ENCODE data around the gene LSM3. TPM values are rescaled to one million over a fixed set of nuclear protein-coding genes. Genes with fewer than 3 reads are reported as not detected.

Gene LSM3
- total and polyA plus RNA-seq, 4 donors = 6.4 to 10.3 (median 9.9) TPM

DNA sequence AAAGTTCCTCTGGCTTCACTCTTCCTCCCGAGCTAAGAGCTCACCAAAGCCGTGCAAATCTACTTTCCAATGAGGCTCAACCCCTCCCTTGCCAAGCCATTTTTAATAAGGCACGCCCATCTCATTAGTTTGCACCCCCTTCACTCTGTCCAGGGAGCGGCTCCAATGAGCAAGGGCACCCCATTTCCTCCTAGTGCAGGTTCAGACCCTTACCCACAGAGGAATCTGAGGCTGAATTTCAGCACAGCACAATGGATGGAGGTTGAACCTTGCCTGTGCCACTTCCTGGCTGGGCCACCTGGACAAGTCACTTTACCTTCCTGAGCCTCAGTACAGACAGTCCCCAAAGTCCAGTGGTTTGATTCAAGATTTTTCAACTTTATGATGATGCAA, 25.7 kb upstream of the LSM3 start:
- Histone ChIP-seq H3K27me3 (ENCODE audit: control insufficient read depth in 3 of 3, insufficient read depth in 3 of 3, low read length in 2 of 3) (no peaks in the 10 kb centered on the region), H3K4me3 (no peak overlapping the region), H3K27ac (ENCODE audit: low read depth in 1 of 2, low read length in 1 of 2) (no peak overlapping the region), H3K4me1 (ENCODE audit: control insufficient read depth in 5 of 5, insufficient read depth in 5 of 5, low read length in 5 of 5) (no peaks in the 10 kb centered on the region), H3K36me3 (ENCODE audit: control insufficient read depth in 4 of 4, insufficient read depth in 4 of 4, low read length in 4 of 4) (peaks cover 16 to 40% (median 20%) of the 10 kb centered on the region in 4 donors), H3K9ac (ENCODE audit: insufficient read depth in 1 of 2, low read length in 2 of 2) (no peak overlapping the region), H3K9me3 (ENCODE audit: control insufficient read depth in 4 of 4, insufficient read depth in 3 of 4, low read length in 3 of 4) (no peaks in the 10 kb centered on the region)
- WGBS, 2 donors = 95 to 96% methylated on average over 4 of the region's 4 CpGs
- TF ChIP-seq, protein P1, sequence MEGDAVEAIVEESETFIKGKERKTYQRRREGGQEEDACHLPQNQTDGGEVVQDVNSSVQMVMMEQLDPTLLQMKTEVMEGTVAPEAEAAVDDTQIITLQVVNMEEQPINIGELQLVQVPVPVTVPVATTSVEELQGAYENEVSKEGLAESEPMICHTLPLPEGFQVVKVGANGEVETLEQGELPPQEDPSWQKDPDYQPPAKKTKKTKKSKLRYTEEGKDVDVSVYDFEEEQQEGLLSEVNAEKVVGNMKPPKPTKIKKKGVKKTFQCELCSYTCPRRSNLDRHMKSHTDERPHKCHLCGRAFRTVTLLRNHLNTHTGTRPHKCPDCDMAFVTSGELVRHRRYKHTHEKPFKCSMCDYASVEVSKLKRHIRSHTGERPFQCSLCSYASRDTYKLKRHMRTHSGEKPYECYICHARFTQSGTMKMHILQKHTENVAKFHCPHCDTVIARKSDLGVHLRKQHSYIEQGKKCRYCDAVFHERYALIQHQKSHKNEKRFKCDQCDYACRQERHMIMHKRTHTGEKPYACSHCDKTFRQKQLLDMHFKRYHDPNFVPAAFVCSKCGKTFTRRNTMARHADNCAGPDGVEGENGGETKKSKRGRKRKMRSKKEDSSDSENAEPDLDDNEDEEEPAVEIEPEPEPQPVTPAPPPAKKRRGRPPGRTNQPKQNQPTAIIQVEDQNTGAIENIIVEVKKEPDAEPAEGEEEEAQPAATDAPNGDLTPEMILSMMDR (IDR thresholded peaks at IDR 0.05; ENCODE audit: control extremely low read depth, extremely low read depth) = no peak
- ATAC-seq (ENCODE audit: insufficient read depth, low FRiP score) (no peak), DNase-seq (no peak)

DNA sequence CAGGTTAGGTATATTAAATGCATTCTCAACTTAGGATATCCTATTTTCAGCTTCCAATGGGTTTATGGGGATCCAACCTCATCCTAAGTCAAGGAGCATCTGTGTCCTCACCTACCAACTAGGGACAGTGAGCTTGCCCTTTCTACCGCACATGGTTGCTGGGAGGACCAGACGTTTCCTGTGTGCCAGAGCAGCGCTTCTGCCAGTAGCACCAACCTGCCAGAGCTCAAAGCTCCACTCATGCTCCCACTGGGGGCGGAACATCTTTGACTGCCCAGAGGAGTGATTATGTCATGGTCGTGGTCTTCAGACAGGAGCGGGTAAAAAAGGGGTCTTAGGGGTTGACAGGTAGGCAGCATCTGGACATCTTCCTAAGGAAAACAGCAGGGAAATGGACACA, 25.0 kb upstream of the LSM3 start:
- DNase-seq (no peak), ATAC-seq (ENCODE audit: insufficient read depth, low FRiP score) (no peak)
- H3K4me3 ChIP-seq = no peak overlapping the region
- no peaks in the 10 kb centered on the region for H3K4me1 ChIP-seq (ENCODE audit: control insufficient read depth in 5 of 5, insufficient read depth in 5 of 5, low read length in 5 of 5)
- WGBS, 2 donors = 94 to 95% methylated on average over 6 of the region's 6 CpGs
- no peaks in the 10 kb centered on the region for H3K9me3 ChIP-seq (ENCODE audit: control insufficient read depth in 4 of 4, insufficient read depth in 3 of 4, low read length in 3 of 4)
- H3K36me3 ChIP-seq (ENCODE audit: control insufficient read depth in 4 of 4, insufficient read depth in 4 of 4, low read length in 4 of 4) = peaks cover 23 to 40% (median 26%) of the 10 kb centered on the region in 4 donors
- H3K27ac ChIP-seq (ENCODE audit: low read depth in 1 of 2, low read length in 1 of 2) = no peak overlapping the region
- no peak overlapping the region for H3K9ac ChIP-seq (ENCODE audit: insufficient read depth in 1 of 2, low read length in 2 of 2)
- H3K27me3 ChIP-seq (ENCODE audit: control insufficient read depth in 3 of 3, insufficient read depth in 3 of 3, low read length in 2 of 3) = no peaks in the 10 kb centered on the region
- TF ChIP-seq, protein P1 (IDR thresholded peaks at IDR 0.05; ENCODE audit: control extremely low read depth, extremely low read depth) = no peak

DNA sequence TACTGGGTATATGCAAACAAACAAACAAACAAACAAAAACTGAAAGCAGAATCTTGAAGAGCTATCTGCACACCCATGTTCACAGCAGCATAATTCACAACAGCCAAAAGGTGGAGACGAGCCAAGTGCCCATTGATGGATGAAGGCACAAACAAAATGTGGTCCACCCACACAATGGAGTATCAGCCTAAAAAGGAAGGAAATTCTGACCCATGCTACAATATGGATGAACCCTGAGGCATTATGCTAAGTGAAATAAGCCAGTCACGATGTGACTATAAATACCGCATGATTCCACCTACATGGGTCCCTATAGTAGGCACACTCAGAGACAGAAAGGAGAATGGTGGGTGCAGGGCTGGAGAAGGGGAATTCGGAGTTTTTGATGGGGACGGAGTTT, 24.3 kb upstream of the LSM3 start:
- DNase-seq = no peak
- no peak for ATAC-seq (ENCODE audit: insufficient read depth, low FRiP score)
- Histone ChIP-seq H3K9ac (ENCODE audit: insufficient read depth in 1 of 2, low read length in 2 of 2) (no peak overlapping the region), H3K27me3 (ENCODE audit: control insufficient read depth in 3 of 3, insufficient read depth in 3 of 3, low read length in 2 of 3) (no peaks in the 10 kb centered on the region), H3K36me3 (ENCODE audit: control insufficient read depth in 4 of 4, insufficient read depth in 4 of 4, low read length in 4 of 4) (peaks cover 29 to 42% (median 31%) of the 10 kb centered on the region in 4 donors), H3K9me3 (ENCODE audit: control insufficient read depth in 4 of 4, insufficient read depth in 3 of 4, low read length in 3 of 4) (no peaks in the 10 kb centered on the region), H3K4me1 (ENCODE audit: control insufficient read depth in 5 of 5, insufficient read depth in 5 of 5, low read length in 5 of 5) (no peaks in the 10 kb centered on the region), H3K4me3 (no peak overlapping the region), H3K27ac (ENCODE audit: low read depth in 1 of 2, low read length in 1 of 2) (no peak overlapping the region)
- TF ChIP-seq, protein P1 (IDR thresholded peaks at IDR 0.05; ENCODE audit: control extremely low read depth, extremely low read depth) = no peak
- WGBS, 2 donors = 87 to 91% methylated on average over 5 of the region's 5 CpGs

DNA sequence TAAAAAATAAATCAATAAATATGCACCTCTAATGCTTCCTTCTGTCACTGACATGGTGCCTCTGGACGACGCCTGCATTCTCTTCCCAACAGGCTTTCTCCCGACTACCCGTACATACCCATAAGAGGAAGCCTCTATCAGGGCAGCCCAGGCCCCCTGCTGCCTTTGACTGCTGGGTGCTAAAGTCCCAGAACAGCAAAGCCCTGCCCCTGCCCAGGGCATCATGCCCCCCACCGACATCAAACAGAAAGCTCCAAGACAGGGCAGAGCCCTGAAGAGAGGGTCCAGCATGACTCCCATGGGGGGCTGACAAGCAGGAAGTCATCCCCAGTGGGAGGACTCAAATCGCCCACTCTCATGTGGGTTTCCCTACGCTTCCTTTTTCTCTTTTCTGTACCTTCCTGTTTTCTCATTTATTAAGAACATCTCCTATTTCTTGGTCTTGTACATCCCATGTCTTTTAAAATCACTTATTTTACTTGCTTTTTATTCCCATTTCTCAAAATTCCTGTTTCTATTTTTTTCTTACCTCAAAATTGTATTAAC, 23.6 kb upstream of the LSM3 start:
- Histone ChIP-seq H3K36me3 (ENCODE audit: control insufficient read depth in 4 of 4, insufficient read depth in 4 of 4, low read length in 4 of 4) (peaks cover 34 to 48% (median 37%) of the 10 kb centered on the region in 4 donors), H3K9ac (ENCODE audit: insufficient read depth in 1 of 2, low read length in 2 of 2) (no peak overlapping the region), H3K27me3 (ENCODE audit: control insufficient read depth in 3 of 3, insufficient read depth in 3 of 3, low read length in 2 of 3) (no peaks in the 10 kb centered on the region), H3K9me3 (ENCODE audit: control insufficient read depth in 4 of 4, insufficient read depth in 3 of 4, low read length in 3 of 4) (no peaks in the 10 kb centered on the region), H3K4me1 (ENCODE audit: control insufficient read depth in 5 of 5, insufficient read depth in 5 of 5, low read length in 5 of 5) (no peaks in the 10 kb centered on the region), H3K27ac (ENCODE audit: low read depth in 1 of 2, low read length in 1 of 2) (no peak overlapping the region), H3K4me3 (no peak overlapping the region)
- TF ChIP-seq, protein P1 (IDR thresholded peaks at IDR 0.05; ENCODE audit: control extremely low read depth, extremely low read depth) = no peak
- no peak for DNase-seq
- 76 to 81% methylated on average over 7 of the region's 7 CpGs for WGBS, 2 donors
- ATAC-seq (ENCODE audit: insufficient read depth, low FRiP score) = no peak

Measured in lung (tissue), 12 donors.